SK-N-SH (cell line): ENCODE data around the gene PPIP5K1.

Source experiments
- EP300 ChIP-seq, 2 experiments: IDR thresholded peaks; 2 replicates each; pipeline versions ENCODE4 v1.4.0 to v1.6.1; 2012; ENCODE audit warnings: borderline replicate concordance in 1 of 2, low read depth in 1 of 2, low read length in 1 of 2
- RFX5 ChIP-seq: IDR thresholded peaks from 2 replicates; pipeline ENCODE4 v1.6.1; 2012; ENCODE audit warnings: mild to moderate bottlenecking, improper control_type of control experiment, low read length
- SIN3A ChIP-seq: IDR thresholded peaks from 2 replicates; pipeline ENCODE4 v1.6.1; 2012; ENCODE audit warnings: low read depth, mild to moderate bottlenecking, low read length, moderate library complexity, borderline replicate concordance
- TEAD4 ChIP-seq: IDR thresholded peaks from 2 replicates; pipeline ENCODE4 v1.4.0; 2012; ENCODE audit warnings: mild to moderate bottlenecking, borderline replicate concordance; ENCODE audit not compliant: insufficient read depth
- YY1 ChIP-seq: IDR thresholded peaks from 2 replicates; pipeline ENCODE4 v1.4.0; 2012; ENCODE audit warnings: low read depth, mild to moderate bottlenecking
- TF ChIP-seq, protein P1 (sequence below): fragments of 150-350 bp; IDR thresholded peaks from 2 replicates; pipeline ENCODE4 v1.6.1; 2017; ENCODE audit warnings: antibody characterized with exemption, low read length, low read depth, borderline replicate concordance
- TF ChIP-seq, protein P2 (sequence below): fragments of 200-600 bp; sonication (generic); IDR thresholded peaks from 2 replicates; pipeline ENCODE4 v1.6.1; 2017; ENCODE audit warnings: antibody characterized with exemption, mild to moderate bottlenecking, moderate library complexity

DNA sequence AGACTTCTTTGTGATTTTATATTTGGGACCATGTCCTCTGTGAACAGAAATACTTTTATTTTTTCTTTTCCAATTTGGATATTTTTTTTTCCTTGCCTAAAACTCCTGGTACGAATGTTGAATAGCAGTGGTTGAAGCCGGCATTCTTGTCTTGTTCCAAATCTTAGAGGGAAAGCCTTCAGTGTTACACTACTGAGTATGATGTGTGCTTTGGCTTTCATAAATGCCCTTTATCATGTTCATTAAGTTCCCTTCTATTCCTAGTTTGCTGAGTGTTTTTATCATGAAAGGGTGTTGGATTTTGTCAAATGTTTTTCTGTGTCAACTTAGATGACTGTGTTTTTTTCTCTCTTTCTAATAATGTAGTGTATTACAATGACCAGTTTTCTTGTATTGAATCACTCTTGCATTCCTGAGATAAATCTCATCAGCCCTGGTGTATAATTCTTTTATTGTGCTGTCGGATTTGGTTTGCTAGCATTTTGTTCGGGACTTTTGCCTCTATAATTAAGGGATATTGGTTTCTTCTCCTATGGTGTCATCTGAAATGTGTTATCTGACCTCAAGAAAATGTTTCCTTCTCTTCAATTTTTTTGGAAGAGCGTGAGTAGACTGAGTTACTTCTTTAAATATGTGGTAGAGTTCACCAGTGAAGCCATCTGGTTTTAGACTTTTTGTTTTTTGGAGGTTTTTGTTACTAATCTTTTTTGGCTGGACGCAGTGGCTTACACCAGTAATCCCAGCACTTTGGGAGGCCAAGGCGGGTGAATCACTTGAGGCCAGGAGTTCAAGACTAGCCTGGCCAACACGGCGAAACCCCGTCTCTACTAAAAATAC lies 39.3 kb downstream of the PPIP5K1 start:
- TF ChIP-seq EP300 (IDR thresholded peaks at IDR 0.05; ENCODE audit: borderline replicate concordance in 1 of 2, low read depth in 1 of 2, low read length in 1 of 2) (no peak), SIN3A (no peak), TEAD4 (no peak), RFX5 (no peak), YY1 (no peak)
- TF ChIP-seq, protein P1, sequence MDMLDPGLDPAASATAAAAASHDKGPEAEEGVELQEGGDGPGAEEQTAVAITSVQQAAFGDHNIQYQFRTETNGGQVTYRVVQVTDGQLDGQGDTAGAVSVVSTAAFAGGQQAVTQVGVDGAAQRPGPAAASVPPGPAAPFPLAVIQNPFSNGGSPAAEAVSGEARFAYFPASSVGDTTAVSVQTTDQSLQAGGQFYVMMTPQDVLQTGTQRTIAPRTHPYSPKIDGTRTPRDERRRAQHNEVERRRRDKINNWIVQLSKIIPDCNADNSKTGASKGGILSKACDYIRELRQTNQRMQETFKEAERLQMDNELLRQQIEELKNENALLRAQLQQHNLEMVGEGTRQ = no peak
- TF ChIP-seq, protein P2, sequence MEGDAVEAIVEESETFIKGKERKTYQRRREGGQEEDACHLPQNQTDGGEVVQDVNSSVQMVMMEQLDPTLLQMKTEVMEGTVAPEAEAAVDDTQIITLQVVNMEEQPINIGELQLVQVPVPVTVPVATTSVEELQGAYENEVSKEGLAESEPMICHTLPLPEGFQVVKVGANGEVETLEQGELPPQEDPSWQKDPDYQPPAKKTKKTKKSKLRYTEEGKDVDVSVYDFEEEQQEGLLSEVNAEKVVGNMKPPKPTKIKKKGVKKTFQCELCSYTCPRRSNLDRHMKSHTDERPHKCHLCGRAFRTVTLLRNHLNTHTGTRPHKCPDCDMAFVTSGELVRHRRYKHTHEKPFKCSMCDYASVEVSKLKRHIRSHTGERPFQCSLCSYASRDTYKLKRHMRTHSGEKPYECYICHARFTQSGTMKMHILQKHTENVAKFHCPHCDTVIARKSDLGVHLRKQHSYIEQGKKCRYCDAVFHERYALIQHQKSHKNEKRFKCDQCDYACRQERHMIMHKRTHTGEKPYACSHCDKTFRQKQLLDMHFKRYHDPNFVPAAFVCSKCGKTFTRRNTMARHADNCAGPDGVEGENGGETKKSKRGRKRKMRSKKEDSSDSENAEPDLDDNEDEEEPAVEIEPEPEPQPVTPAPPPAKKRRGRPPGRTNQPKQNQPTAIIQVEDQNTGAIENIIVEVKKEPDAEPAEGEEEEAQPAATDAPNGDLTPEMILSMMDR = no peak
